ENCODE results near the gene ZNF384.

DNA sequence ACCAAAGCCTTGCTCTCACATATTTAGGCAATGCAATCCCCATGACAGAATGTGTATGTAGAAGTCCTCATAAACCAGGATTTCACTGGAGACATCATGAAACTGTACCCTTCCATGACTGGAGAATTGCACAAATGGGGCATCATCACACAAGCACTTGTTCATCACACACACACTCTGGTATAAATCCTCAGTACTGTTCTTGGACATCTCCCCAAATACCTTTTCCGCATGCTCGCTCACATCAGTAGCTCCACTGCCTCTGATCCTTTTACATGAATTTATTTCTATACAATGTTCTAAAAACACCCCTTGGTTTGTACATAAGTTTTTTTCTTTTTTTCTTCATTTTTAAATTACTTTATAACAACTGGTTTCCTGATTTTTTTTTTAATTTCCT is 23.0 kb downstream of the ZNF384 start:
- TF ChIP-seq POLR2A (IDR thresholded peaks at IDR 0.05; ENCODE audit: low read depth, low read length) = no peak
- TF ChIP-seq TAF1 (IDR thresholded peaks at IDR 0.05; ENCODE audit: low read depth, low read length) = no peak
- TF ChIP-seq SPI1 (IDR thresholded peaks at IDR 0.05; ENCODE audit: low read depth, low read length) = no peak
- no peak for TF ChIP-seq POLR2AphosphoS5 (IDR thresholded peaks at IDR 0.05; ENCODE audit: low read depth, low read length)
- TF ChIP-seq POU2F2 (IDR thresholded peaks at IDR 0.05; ENCODE audit: low read depth, low read length) = no peak
